Left lung (tissue), 10 donors: Measurements from ENCODE around the gene MBD4. TPM values are rescaled to one million over a fixed set of nuclear protein-coding genes. Genes with fewer than 3 reads are reported as not detected.

Source experiments
- ATAC-seq: fragments of 200-7000 bp; cut with Tn5 transposase; one replicate; pipeline ENCODE4 v1.9.1; 2020; ENCODE audit warnings: moderate library complexity
- DNase-seq, 4 donors: peaks; one replicate each; pipeline ENCODE4 v3.0.0-alpha.2; 2013 to 2020
- H3K27ac ChIP-seq, 2 donors: fragments of 200-600 bp; sonication (generic) in 1 of 2; one replicate each; pipeline versions ENCODE4 v1.5.0 to v1.8.0; 2020 to 2021
- H3K27me3 ChIP-seq, 2 donors: fragments of 200-600 bp; sonication (generic) in 1 of 2; one replicate each; pipeline versions ENCODE4 v1.5.0 to v1.8.0; 2020 to 2021
- H3K36me3 ChIP-seq, 2 donors: fragments of 200-600 bp; sonication (generic) in 1 of 2; one replicate each; pipeline versions ENCODE4 v1.5.0 to v1.8.0; 2020 to 2021
- H3K4me1 ChIP-seq, 2 donors: fragments of 200-600 bp; one replicate each; pipeline ENCODE4 v1.8.0; 2021
- H3K4me3 ChIP-seq, 2 donors: fragments of 200-600 bp; sonication (generic) in 1 of 2; one replicate each; pipeline versions ENCODE4 v1.5.0 to v1.8.0; 2020 to 2021; ENCODE audit warnings: mild to moderate bottlenecking in 1 of 2
- H3K9me3 ChIP-seq, 2 donors: fragments of 200-600 bp; sonication (generic) in 1 of 2; one replicate each; pipeline versions ENCODE4 v1.5.0 to v1.8.0; 2020 to 2021
- CTCF ChIP-seq, 2 donors: fragments of 200-600 bp; sonication (generic) in 1 of 2; IDR thresholded peaks; one replicate each; pipeline versions ENCODE4 v1.5.0 to v1.8.0; 2021; ENCODE audit warnings: antibody characterized with exemption in 2 of 2
- intact Hi-C, 2 donors: fragments of 100-400 bp; cut with DNase I; formaldehyde crosslinking; loops; one replicate each; pipeline versions ENCODE4 v1.11.2 to v1.14.2; 2022
- polyA plus RNA-seq, 6 donors: library from polyadenylated mRNA; unstranded; fragments of 120-200 nt; gene quantifications; one replicate each; pipeline ENCODE4 v1.2.1, GENCODE V29; 2013; ENCODE audit not compliant: insufficient read length in 6 of 6
- total RNA-seq, 2 donors: library from RNA; stranded (reverse); fragmentation: NEBNext Ultra II Directional; extraction: Animal tissue kit (Norgen Biotek cat#: 25700); gene quantifications; one replicate each; pipeline ENCODE4 v1.2.1, GENCODE V29; 2021
- donor health status: DM: no; HTN: yes; CAD: no.
- donor health status: DM: no; HTN: no; CAD: no.

Gene MBD4
- total and polyA plus RNA-seq, 8 donors, result 29.9 to 62.1 (median 52.2) TPM

DNA sequence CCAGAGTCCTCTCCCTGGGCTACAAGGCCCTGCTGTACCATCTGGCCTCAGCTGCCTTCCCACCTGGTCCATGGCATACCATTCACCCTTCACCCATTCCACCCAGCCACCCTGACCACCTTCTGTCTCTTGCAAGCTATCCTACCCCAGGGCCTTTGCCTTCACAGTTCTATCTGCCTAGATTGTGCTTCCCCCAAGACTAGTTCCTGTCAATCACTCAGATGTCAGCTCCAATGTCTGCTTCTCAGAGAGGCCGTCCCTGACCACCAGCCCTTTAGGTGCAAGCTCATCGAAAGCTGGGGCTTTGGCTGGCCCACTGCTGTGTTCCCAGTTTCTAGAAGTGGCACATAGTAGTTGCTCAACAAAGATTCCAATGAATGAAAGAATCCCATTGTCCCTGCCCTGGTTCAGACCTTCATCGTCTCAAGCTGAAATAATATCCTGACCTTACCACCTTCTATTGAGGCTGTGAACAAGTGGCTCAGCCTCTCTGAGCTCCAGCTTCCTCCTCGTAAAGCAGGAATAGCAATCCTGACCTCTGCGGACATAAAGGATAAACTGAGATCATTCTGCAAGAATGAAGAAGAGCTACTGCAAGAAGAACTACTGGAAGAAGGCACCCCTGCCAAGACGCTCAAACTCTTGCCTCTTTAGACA lies 27.1 kb downstream of the MBD4 start:
- no peak for DNase-seq
- Histone ChIP-seq H3K27me3 (no peaks in the 10 kb centered on the region), H3K4me3 (no peak overlapping the region), H3K27ac (no peak overlapping the region), H3K36me3 (no peaks in the 10 kb centered on the region), H3K4me1 (no peaks in the 10 kb centered on the region), H3K9me3 (no peaks in the 10 kb centered on the region)
- no peak for TF ChIP-seq CTCF (IDR thresholded peaks at IDR 0.05)
- no peak for ATAC-seq
- intact Hi-C loops, result no loop called here

GRCh38 chr3:129410971-129411370 lies 28.8 kb downstream of the MBD4 start:
- Histone ChIP-seq H3K27ac (no peak overlapping the region), H3K4me1 (no peaks in the 10 kb centered on the region), H3K36me3 (no peaks in the 10 kb centered on the region), H3K27me3 (no peaks in the 10 kb centered on the region), H3K9me3 (no peaks in the 10 kb centered on the region), H3K4me3 (no peak overlapping the region)
- no peak for TF ChIP-seq CTCF (IDR thresholded peaks at IDR 0.05)
- ATAC-seq (no peak), DNase-seq (no peak)
- intact Hi-C loops, result no loop called here

GRCh38 chr3:129409541-129409940 lies 30.2 kb downstream of the MBD4 start:
- intact Hi-C loops, result no loop called here
- Histone ChIP-seq H3K36me3 (no peaks in the 10 kb centered on the region), H3K27ac (no peak overlapping the region), H3K4me1 (no peaks in the 10 kb centered on the region), H3K27me3 (no peaks in the 10 kb centered on the region), H3K9me3 (no peaks in the 10 kb centered on the region), H3K4me3 (no peak overlapping the region)
- no peak for TF ChIP-seq CTCF (IDR thresholded peaks at IDR 0.05)
- DNase-seq (peak in 2 of 4 donors; percentile 71 to 76), ATAC-seq (no peak)

DNA sequence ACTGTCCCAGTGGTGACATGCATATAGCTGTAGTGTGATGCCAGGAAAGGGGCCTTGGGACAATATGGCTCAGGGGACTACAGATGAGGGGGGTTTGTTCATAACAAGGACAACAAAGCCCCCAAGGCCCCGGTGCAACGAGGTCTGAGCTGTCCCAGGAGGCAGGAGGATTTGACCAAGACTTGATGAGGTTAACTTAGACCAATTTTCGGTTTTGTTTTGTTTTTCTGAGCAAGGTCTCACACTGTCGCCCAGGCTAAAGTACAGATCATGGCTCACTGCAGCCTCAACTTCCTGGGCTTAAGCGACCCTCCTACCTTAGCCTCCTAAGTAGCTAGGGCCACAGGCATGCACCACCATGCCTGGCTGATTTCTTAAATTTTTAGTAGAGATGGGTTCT lies 35.1 kb downstream of the MBD4 start:
- intact Hi-C loops, result no loop called here

DNA sequence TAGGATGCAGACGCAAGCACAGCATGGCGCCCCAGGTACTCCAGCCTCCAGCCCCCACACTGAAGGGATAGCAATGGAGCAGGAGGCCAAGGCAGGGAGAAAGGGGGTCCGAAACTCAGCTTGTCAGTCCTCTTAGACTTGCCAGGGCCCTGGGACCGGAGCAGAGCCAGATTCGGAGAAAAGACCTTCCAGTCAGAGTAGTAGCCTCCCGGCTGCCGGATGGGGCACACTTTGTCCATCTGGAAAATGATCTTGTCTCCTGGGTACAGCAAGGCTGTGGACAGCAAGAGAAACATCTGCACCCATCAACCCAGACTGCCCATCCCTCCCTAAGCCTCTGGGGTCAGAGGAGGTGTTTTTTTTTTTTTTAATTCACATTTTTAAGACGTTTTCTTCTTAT lies 35.6 kb downstream of the MBD4 start:
- H3K4me1 ChIP-seq, result no peaks in the 10 kb centered on the region
- DNase-seq, result no peak
- no peaks in the 10 kb centered on the region for H3K9me3 ChIP-seq
- no peaks in the 10 kb centered on the region for H3K27me3 ChIP-seq
- no peaks in the 10 kb centered on the region for H3K36me3 ChIP-seq
- no peak for TF ChIP-seq CTCF (IDR thresholded peaks at IDR 0.05)
- no peak for ATAC-seq
- intact Hi-C loops, result no loop called here
- no peak overlapping the region for H3K4me3 ChIP-seq
- H3K27ac ChIP-seq, result no peak overlapping the region

More for the DNA sequence above, 35.1 kb downstream of the MBD4 start:
- Histone ChIP-seq H3K9me3 (no peaks in the 10 kb centered on the region), H3K36me3 (no peaks in the 10 kb centered on the region), H3K4me3 (no peak overlapping the region), H3K27me3 (no peaks in the 10 kb centered on the region), H3K27ac (no peak overlapping the region), H3K4me1 (no peaks in the 10 kb centered on the region)
- ATAC-seq, result no peak
- TF ChIP-seq CTCF (IDR thresholded peaks at IDR 0.05), result no peak
- DNase-seq, result no peak
